HepG2 (cell line): ENCODE results near the gene HAPLN2. TPM values are rescaled to one million over a fixed set of nuclear protein-coding genes. Genes with fewer than 3 reads are reported as not detected.

ENCODE experiments used
- ATF4 ChIP-seq, 2 experiments: fragments of 450-650 bp in 1 of 2; sonication (generic) in 1 of 2; formaldehyde crosslinking; IDR thresholded peaks; 2 replicates each; pipeline versions ENCODE4 v1.5.0 to v1.8.0; 2020 to 2022; ENCODE audit warnings: mild to moderate bottlenecking in 1 of 2, missing genetic modification reagents in 1 of 2
- FOXA3 ChIP-seq: IDR thresholded peaks from 2 replicates; pipeline ENCODE4 v1.6.1; 2016; ENCODE audit warnings: missing genetic modification reagents, missing compliant biosample characterization
- HDAC6 ChIP-seq: fragments of 200-600 bp; sonication (generic); IDR thresholded peaks from 2 replicates; pipeline ENCODE4 v1.7.0; 2017; ENCODE audit warnings: mild to moderate bottlenecking, antibody characterized with exemption, low read length, low read depth
- KAT2B ChIP-seq: fragments of 150-350 bp; IDR thresholded peaks from 2 replicates; pipeline ENCODE4 v1.6.1; 2014; ENCODE audit warnings: low read depth, low read length, borderline replicate concordance
- KLF13 ChIP-seq: sonication (generic); formaldehyde crosslinking; IDR thresholded peaks from 2 replicates; pipeline ENCODE4 v1.4.0; 2020; ENCODE audit warnings: mild to moderate bottlenecking, missing genetic modification reagents
- LCORL ChIP-seq, 2 experiments: fragments of 450-650 bp in 1 of 2; sonication (generic) in 1 of 2; formaldehyde crosslinking in 1 of 2; IDR thresholded peaks; 2 replicates each; pipeline versions ENCODE4 v1.5.0 to v1.6.1; 2017 to 2020; ENCODE audit warnings: antibody characterized with exemption in 1 of 2, missing genetic modification reagents in 1 of 2
- MTERF4 ChIP-seq: sonication (generic); formaldehyde crosslinking; IDR thresholded peaks from 2 replicates; pipeline ENCODE4 v1.8.0; 2023; ENCODE audit warnings: mild to moderate bottlenecking, missing genetic modification reagents
- RARG ChIP-seq: sonication (generic); formaldehyde crosslinking; IDR thresholded peaks from 2 replicates; pipeline ENCODE4 v1.4.0; 2020; ENCODE audit warnings: low read depth, mild to moderate bottlenecking, missing genetic modification reagents
- SMARCE1 ChIP-seq: fragments of 450-650 bp; IDR thresholded peaks from 2 replicates; pipeline ENCODE4 v1.6.1; 2017; ENCODE audit warnings: borderline replicate concordance
- ZBTB38 ChIP-seq: sonication (generic); formaldehyde crosslinking; IDR thresholded peaks from 2 replicates; pipeline ENCODE4 v1.5.1; 2020; ENCODE audit warnings: mild to moderate bottlenecking, missing genetic modification reagents
- ZBTB4 ChIP-seq: sonication (generic); formaldehyde crosslinking; IDR thresholded peaks from 2 replicates; pipeline ENCODE4 v1.4.0; 2020; ENCODE audit warnings: missing genetic modification reagents, mild to moderate bottlenecking, borderline replicate concordance
- ZBTB7B ChIP-seq: sonication (generic); formaldehyde crosslinking; IDR thresholded peaks from 2 replicates; pipeline ENCODE4 v1.4.0; 2020; ENCODE audit warnings: missing genetic modification reagents
- ZNF280B ChIP-seq: sonication (generic); formaldehyde crosslinking; IDR thresholded peaks from 2 replicates; pipeline ENCODE4 v1.5.0; 2020; ENCODE audit warnings: missing genetic modification reagents, mild to moderate bottlenecking, borderline replicate concordance
- ZNF382 ChIP-seq: sonication (generic); formaldehyde crosslinking; IDR thresholded peaks from 2 replicates; pipeline ENCODE4 v1.5.0; 2020; ENCODE audit warnings: missing genetic modification reagents, mild to moderate bottlenecking, borderline replicate concordance
- ZNF430 ChIP-seq: sonication (generic); formaldehyde crosslinking; IDR thresholded peaks from 2 replicates; pipeline ENCODE4 v1.9.0; 2021; ENCODE audit warnings: mild to moderate bottlenecking, missing genetic modification reagents
- polyA plus RNA-seq, 8 experiments: library from polyadenylated mRNA; depleted of rRNA in 3 of 8; stranded (reverse) in 7 of 8; unstranded in 1 of 8; fragments of >200 nt; fragmentation: Illumina TruSeq in 4 of 8; extraction: Trizol in 4 of 8; gene quantifications; 2 replicates each; pipeline versions ENCODE4 v1.2.1 to v1.2.3, GENCODE V29; 2011 to 2016; ENCODE audit warnings: low read depth in 4 of 8, missing spikeins in 1 of 8, mixed read lengths in 1 of 8; ENCODE audit not compliant: insufficient read depth in 1 of 8
- total RNA-seq, 5 experiments: library from RNA; depleted of rRNA; stranded (reverse); fragments of >200 nt; fragmentation: Illumina TruSeq; extraction: Trizol; gene quantifications; 2 replicates each; pipeline ENCODE4 v1.2.3, GENCODE V29; 2016; ENCODE audit warnings: low read depth in 1 of 5
- TF ChIP-seq, protein P1 (sequence below), 2 experiments: sonication (generic) in 1 of 2; formaldehyde crosslinking in 1 of 2; IDR thresholded peaks; 2 replicates each; pipeline versions ENCODE4 v1.4.0 to v1.6.1; 2018 to 2020; ENCODE audit warnings: missing genetic modification reagents in 2 of 2, borderline replicate concordance in 1 of 2, low read depth in 1 of 2, mild to moderate bottlenecking in 1 of 2, missing biosample characterization in 1 of 2
- TF ChIP-seq, protein P2 (sequence below): IDR thresholded peaks from 2 replicates; pipeline ENCODE4 v1.6.1; 2016; ENCODE audit warnings: low read depth

HAPLN2 gene
- total and polyA plus RNA-seq, 2 of the 13 experiments (the other 11 are each of a cell fraction or from before 2014, with no cell fraction given), result not detected

DNA sequence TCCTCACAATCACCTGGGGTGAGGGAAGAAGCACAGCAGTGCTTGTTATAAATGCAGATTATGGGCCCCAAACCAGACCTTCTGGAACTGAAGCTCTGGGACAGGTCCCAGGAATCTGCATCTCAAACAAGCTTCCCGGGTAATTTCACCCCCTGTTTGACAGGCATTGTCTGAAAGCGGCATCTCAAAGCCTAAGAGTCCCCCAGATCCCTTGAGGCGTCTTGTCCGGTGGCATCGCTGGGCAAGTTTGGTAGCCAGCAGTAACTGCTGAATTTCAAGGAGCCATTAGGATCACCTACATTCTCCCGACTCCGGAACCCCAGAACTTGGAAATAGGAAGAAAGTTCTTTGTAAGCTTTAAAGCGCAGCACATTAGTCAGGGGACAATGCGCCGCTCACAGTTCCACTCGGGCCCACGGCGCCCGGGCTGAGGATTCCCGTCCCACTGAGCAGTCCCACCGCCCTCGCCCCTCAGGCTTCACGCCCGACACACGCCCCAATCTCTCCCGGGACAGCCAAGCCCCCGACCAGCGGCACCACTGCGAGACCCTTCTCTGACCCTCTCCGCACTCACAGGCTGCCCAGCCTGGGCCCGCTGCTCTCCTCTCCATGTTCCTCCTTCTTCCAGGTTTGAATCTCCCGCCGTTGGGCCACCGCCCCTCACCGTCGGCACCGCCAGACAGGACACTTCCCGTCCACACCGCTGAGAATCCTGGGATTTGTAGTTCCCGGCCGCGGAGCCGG, 47.1 kb upstream of the HAPLN2 start, which contains the start of gene IQGAP3 (continued):
- no peak for TF ChIP-seq ZNF382 (CRISPR knock-in tag)
- TF ChIP-seq ZNF430, result no peak
- no peak; the same call in 1 of the 2 replicates for TF ChIP-seq ZBTB38 (CRISPR knock-in tag)
- no peak for TF ChIP-seq RARG (CRISPR knock-in tag)
- peak in 1 of 2 experiments; percentile 77; a peak in 2 of 4 replicates for TF ChIP-seq ATF4 (CRISPR knock-in tag; IDR thresholded peaks at IDR 0.05)
- no peak for TF ChIP-seq KAT2B
- TF ChIP-seq ZNF280B (CRISPR knock-in tag), result 0 out of 2 replicates have a peak, but pooled peaks have one; percentile 50
- TF ChIP-seq FOXA3 (CRISPR knock-in tag), result peak; percentile 32; the same call in 1 of the 2 replicates
- TF ChIP-seq, protein P1, sequence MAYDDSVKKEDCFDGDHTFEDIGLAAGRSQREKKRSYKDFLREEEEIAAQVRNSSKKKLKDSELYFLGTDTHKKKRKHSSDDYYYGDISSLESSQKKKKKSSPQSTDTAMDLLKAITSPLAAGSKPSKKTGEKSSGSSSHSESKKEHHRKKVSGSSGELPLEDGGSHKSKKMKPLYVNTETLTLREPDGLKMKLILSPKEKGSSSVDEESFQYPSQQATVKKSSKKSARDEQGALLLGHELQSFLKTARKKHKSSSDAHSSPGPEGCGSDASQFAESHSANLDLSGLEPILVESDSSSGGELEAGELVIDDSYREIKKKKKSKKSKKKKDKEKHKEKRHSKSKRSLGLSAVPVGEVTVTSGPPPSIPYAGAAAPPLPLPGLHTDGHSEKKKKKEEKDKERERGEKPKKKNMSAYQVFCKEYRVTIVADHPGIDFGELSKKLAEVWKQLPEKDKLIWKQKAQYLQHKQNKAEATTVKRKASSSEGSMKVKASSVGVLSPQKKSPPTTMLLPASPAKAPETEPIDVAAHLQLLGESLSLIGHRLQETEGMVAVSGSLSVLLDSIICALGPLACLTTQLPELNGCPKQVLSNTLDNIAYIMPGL (CRISPR knock-in tag; IDR thresholded peaks at IDR 0.05; ENCODE audit: borderline replicate concordance in 1 of 2, low read depth in 1 of 2), result peak in 1 of 2 experiments; percentile 55; a peak in 2 of 4 replicates
- no peak for TF ChIP-seq KLF13 (CRISPR knock-in tag)
- TF ChIP-seq SMARCE1, result no peak
- TF ChIP-seq MTERF4 (CRISPR knock-in tag), result no peak
- TF ChIP-seq, protein P2, sequence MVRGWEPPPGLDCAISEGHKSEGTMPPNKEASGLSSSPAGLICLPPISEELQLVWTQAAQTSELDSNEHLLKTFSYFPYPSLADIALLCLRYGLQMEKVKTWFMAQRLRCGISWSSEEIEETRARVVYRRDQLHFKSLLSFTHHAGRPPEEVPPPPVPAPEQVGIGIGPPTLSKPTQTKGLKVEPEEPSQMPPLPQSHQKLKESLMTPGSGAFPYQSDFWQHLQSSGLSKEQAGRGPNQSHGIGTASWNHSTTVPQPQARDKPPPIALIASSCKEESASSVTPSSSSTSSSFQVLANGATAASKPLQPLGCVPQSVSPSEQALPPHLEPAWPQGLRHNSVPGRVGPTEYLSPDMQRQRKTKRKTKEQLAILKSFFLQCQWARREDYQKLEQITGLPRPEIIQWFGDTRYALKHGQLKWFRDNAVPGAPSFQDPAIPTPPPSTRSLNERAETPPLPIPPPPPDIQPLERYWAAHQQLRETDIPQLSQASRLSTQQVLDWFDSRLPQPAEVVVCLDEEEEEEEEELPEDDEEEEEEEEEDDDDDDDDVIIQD, result no peak
- TF ChIP-seq LCORL (IDR thresholded peaks at IDR 0.05), result no peak
- TF ChIP-seq LCORL (CRISPR knock-in tag; IDR thresholded peaks at IDR 0.05), result no peak
- TF ChIP-seq ZBTB7B (CRISPR knock-in tag), result no peak
- no peak for TF ChIP-seq HDAC6
- 0 out of 2 replicates have a peak, but pooled peaks have one; percentile 25 for TF ChIP-seq ZBTB4
